Neutrophil (primary cell): ENCODE measurements around the gene RANBP9.

Source experiments
- H3K27ac ChIP-seq: fragments of 200-600 bp; sonication (generic); 2 replicates; pipeline ENCODE4 v1.5.1; 2016; ENCODE audit warnings: mild to moderate bottlenecking, moderate library complexity
- H3K27me3 ChIP-seq: fragments of 200-600 bp; sonication (generic); 2 replicates; pipeline ENCODE4 v1.6.0; 2016; ENCODE audit warnings: mild to moderate bottlenecking
- H3K36me3 ChIP-seq: fragments of 200-600 bp; sonication (generic); 2 replicates; pipeline ENCODE4 v1.5.1; 2017
- H3K4me1 ChIP-seq, 2 experiments: fragments of 200-600 bp in 1 of 2; sonication (generic) in 1 of 2; 1 replicate in 1 of 2; 2 replicates in 1 of 2; pipeline versions ENCODE4 v1.5.1 to v1.6.1; 2013 to 2016; ENCODE audit warnings: low read depth in 1 of 2, low read length in 1 of 2, mild to moderate bottlenecking in 1 of 2, moderate library complexity in 1 of 2; ENCODE audit not compliant: control insufficient read depth in 1 of 2, insufficient read depth in 1 of 2
- H3K4me3 ChIP-seq, 2 experiments: fragments of 200-600 bp in 1 of 2; sonication (generic) in 1 of 2; 1 replicate in 1 of 2; 2 replicates in 1 of 2; pipeline ENCODE4 v1.5.1; 2013 to 2016; ENCODE audit warnings: low read depth in 1 of 2, low read length in 1 of 2, mild to moderate bottlenecking in 1 of 2, moderate library complexity in 1 of 2
- H3K9me3 ChIP-seq: fragments of 200-600 bp; sonication (generic); 2 replicates; pipeline ENCODE4 v1.5.1; 2016
- TF ChIP-seq, protein P1 (sequence below): fragments of 200-600 bp; sonication (generic); IDR thresholded peaks from 2 replicates; pipeline ENCODE4 v1.5.1; 2016; ENCODE audit warnings: antibody characterized with exemption

RANBP9 gene

DNA sequence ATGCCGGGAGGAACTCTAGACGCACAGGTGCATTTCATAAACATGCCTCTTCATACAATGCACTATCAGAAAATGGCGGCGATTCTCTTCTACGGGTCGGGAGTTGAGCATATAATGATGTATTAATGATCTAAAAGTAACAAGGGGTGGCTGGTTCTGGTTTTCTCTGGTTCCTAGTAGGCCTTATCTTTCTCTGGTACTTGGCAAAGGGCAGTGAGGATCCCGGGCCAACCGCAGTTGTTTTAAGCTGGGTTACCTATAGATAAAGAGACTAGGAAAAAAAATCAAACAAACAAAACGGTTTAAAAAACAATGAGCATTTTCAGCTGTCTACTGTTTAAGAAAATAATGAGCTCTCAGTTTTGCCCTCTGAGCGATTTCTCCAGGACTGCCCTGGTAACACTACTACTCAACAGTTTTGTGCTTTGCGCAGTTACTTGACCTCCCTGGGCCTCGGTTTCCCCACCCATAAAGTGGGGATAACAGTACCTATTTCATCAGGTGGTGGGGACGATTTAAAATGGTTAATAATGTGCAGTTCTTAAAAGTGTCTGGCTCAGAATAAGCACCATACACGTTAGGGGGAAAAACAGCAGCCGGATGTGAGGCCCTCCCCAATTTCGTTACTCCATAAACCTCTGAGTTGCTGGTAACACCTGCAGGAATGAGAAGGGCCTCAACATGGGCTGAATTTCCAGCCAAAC, 138.5 kb downstream of the RANBP9 start:
- no peaks in the 10 kb centered on the region for H3K27me3 ChIP-seq
- H3K36me3 ChIP-seq = no peaks in the 10 kb centered on the region
- peak overlapping the region; percentile 93 for H3K27ac ChIP-seq
- H3K9me3 ChIP-seq = no peaks in the 10 kb centered on the region
- peak overlapping the region; percentile 95 to 98 for H3K4me3 ChIP-seq
- H3K4me1 ChIP-seq = peaks cover 22 to 27% of the 10 kb centered on the region in 2 experiments
- TF ChIP-seq, protein P1, sequence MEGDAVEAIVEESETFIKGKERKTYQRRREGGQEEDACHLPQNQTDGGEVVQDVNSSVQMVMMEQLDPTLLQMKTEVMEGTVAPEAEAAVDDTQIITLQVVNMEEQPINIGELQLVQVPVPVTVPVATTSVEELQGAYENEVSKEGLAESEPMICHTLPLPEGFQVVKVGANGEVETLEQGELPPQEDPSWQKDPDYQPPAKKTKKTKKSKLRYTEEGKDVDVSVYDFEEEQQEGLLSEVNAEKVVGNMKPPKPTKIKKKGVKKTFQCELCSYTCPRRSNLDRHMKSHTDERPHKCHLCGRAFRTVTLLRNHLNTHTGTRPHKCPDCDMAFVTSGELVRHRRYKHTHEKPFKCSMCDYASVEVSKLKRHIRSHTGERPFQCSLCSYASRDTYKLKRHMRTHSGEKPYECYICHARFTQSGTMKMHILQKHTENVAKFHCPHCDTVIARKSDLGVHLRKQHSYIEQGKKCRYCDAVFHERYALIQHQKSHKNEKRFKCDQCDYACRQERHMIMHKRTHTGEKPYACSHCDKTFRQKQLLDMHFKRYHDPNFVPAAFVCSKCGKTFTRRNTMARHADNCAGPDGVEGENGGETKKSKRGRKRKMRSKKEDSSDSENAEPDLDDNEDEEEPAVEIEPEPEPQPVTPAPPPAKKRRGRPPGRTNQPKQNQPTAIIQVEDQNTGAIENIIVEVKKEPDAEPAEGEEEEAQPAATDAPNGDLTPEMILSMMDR = no peak

DNA sequence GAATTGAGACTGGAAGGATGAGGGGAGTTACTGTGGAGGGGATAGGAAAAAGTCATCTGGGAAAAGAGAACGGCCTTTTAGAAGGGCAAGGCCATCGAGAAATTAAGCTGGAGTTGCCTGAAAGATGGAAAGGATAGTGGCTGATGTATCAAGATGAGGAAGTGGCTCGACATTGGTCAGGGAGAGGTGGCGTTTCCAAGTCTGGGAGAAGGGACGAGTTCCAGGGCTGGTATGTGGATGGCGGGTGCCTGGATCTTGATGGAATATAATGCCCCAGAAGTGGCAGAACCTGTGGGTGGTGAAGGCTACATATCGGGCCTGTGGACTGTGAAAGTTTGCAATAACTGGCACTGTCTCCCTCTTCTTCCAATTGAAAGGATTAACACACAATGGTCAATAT, 139.4 kb downstream of the RANBP9 start:
- no peak overlapping the region for H3K27ac ChIP-seq
- H3K36me3 ChIP-seq = no peaks in the 10 kb centered on the region
- H3K27me3 ChIP-seq = no peaks in the 10 kb centered on the region
- no peaks in the 10 kb centered on the region for H3K9me3 ChIP-seq
- TF ChIP-seq, protein P1 = no peak
- peaks cover 22 to 27% of the 10 kb centered on the region in 2 experiments for H3K4me1 ChIP-seq
- no peak overlapping the region for H3K4me3 ChIP-seq
